NCI-H2196 treated with DMSO at 0.1 percent for 48 hours (cell line): ENCODE measurements around the gene HBE1.

ENCODE experiments used
- DNase-seq: peaks from one replicate; lab custom pipeline; 2025; ENCODE audit not compliant: unreplicated experiment; lab: John Stamatoyannopoulos, UW

Gene HBE1

GRCh38 chr11:5234381-5234834, 35.3 kb downstream of the HBE1 start, which contains the start of gene HBD:
HBD (minus strand) TSS chr11:5234483; CDS start chr11:5234433, 50 bp downstream.
- no peak for DNase-seq

GRCh38 chr11:5233307-5233706, 36.4 kb downstream of the HBE1 start:
- no peak for DNase-seq

GRCh38 chr11:5232821-5233220, 36.9 kb downstream of the HBE1 start:
- no peak for DNase-seq

- DNase-seq: no peak
These were observed 37.6 kb downstream of the HBE1 start for GRCh38 chr11:5232176-5232575.

- no peak for DNase-seq
These were observed 38.6 kb downstream of the HBE1 start for GRCh38 chr11:5231111-5231510.

- no peak for DNase-seq
These were observed 39.5 kb downstream of the HBE1 start for GRCh38 chr11:5230266-5230665.

- no peak for DNase-seq
These were observed 39.9 kb downstream of the HBE1 start for GRCh38 chr11:5229796-5230195.

GRCh38 chr11:5229356-5229755, 40.4 kb downstream of the HBE1 start:
- no peak for DNase-seq

- DNase-seq: no peak
These were observed 41.6 kb downstream of the HBE1 start for GRCh38 chr11:5228124-5228523.

- DNase-seq: no peak
These were observed 42.1 kb downstream of the HBE1 start for GRCh38 chr11:5227681-5228080.

GRCh38 chr11:5226732-5227310, 42.9 kb downstream of the HBE1 start, which contains the start of gene HBB:
HBB (minus strand) TSS chr11:5227071; CDS start chr11:5227021, 50 bp downstream.
- DNase-seq: no peak

- DNase-seq: no peak
These were observed 44.3 kb downstream of the HBE1 start for GRCh38 chr11:5225480-5225871.

- no peak for DNase-seq
These were observed 44.9 kb downstream of the HBE1 start for GRCh38 chr11:5224538-5225479.

GRCh38 chr11:5223686-5224085, 46.1 kb downstream of the HBE1 start:
- DNase-seq: no peak

GRCh38 chr11:5223146-5223545, 46.6 kb downstream of the HBE1 start:
- no peak for DNase-seq
